ENCODE data around the gene SLC24A5.

- TF ChIP-seq CTCF (conservative IDR thresholded peaks at IDR 0.05; ENCODE audit: low read length) (no peak), EZH2phosphoT487 (IDR thresholded peaks at IDR 0.05; ENCODE audit: borderline replicate concordance, low read depth, low read length) (no peak)
Observed at GRCh38 chr15:48086576-48086975, 34.2 kb upstream of the SLC24A5 start.

All from OCI-LY7 (cell line).